Endothelial cell of umbilical vein (primary cell): ENCODE data around the gene C1QTNF8. TPM values are rescaled to one million over a fixed set of nuclear protein-coding genes. Genes with fewer than 3 reads are reported as not detected.

Source experiments
- BruUV-seq: library from RNA; stranded (reverse); fragments of 400-500 nt; replicated peaks from 2 replicates; lab custom pipeline; 2021; lab: Mats Ljungman, UMichigan
- CTCF ChIA-PET: fragments of 300-600, 350-600 bp; sonication (Branson Sonifier 250); formaldehyde crosslinking; loops from one replicate; lab custom pipeline; 2021; ENCODE audit warnings: antibody characterized with exemption, inconsistent platforms; lab: Charles Lee
- POLR2A ChIA-PET: fragments of 300-600, 350-600 bp; sonication (Branson Sonifier 250); formaldehyde crosslinking; loops from one replicate; lab custom pipeline; 2021; ENCODE audit warnings: antibody characterized with exemption, inconsistent platforms; lab: Charles Lee
- DNase-seq: peaks from one replicate; pipeline ENCODE4 v3.0.0-alpha.2; 2011; ENCODE audit warnings: low read depth, low spot score
- FAIRE-seq: peaks from 2 replicates; lab custom pipeline; 2011; peaks lifted over from hg19 to GRCh38; lab: Jason Lieb, UNC
- H2AFZ ChIP-seq: 2 replicates; pipeline ENCODE4 v1.6.0; 2012; ENCODE audit warnings: low read depth, low read length, control low read depth, inconsistent platforms
- H3K27ac ChIP-seq: 2 replicates; pipeline ENCODE4 v1.5.1; 2011; ENCODE audit warnings: low read depth, mild to moderate bottlenecking, control low read depth, low read length, moderate library complexity; ENCODE audit not compliant: insufficient read depth
- H3K27me3 ChIP-seq, 2 experiments: 2 replicates each; pipeline versions ENCODE4 v1.6.0 to v1.6.1; 2011; ENCODE audit warnings: low read length in 2 of 2, mixed read lengths in 1 of 2; ENCODE audit not compliant: control insufficient read depth in 2 of 2, insufficient read depth in 2 of 2
- H3K36me3 ChIP-seq, 2 experiments: 2 replicates in 1 of 2; 3 replicates in 1 of 2; pipeline ENCODE4 v1.5.1; 2011; ENCODE audit warnings: low read length in 2 of 2, mild to moderate bottlenecking in 1 of 2, moderate library complexity in 1 of 2; ENCODE audit not compliant: control insufficient read depth in 2 of 2, insufficient read depth in 2 of 2; ENCODE audit errors: extremely low read depth in 1 of 2
- H3K4me1 ChIP-seq: 3 replicates; pipeline ENCODE4 v1.5.1; 2011; ENCODE audit warnings: mild to moderate bottlenecking, low read length; ENCODE audit not compliant: control insufficient read depth, insufficient read depth; ENCODE audit errors: extremely low read depth
- H3K4me2 ChIP-seq: 2 replicates; pipeline ENCODE4 v1.6.1; 2011; ENCODE audit warnings: low read length, control low read depth, mixed read lengths; ENCODE audit not compliant: insufficient read depth
- H3K4me3 ChIP-seq, 3 experiments: fragments of 200-600 bp in 1 of 3; sonication (generic), shearing (Covaris generic) in 1 of 3; replicated peaks in 1 of 3; 2 replicates each; pipeline ENCODE4 v1.5.1; 2011 to 2016; ENCODE audit warnings: control low read depth in 3 of 3, low read length in 3 of 3, mild to moderate bottlenecking in 2 of 3, inconsistent platforms in 1 of 3, low read depth in 1 of 3, moderate library complexity in 1 of 3; ENCODE audit not compliant: insufficient read depth in 1 of 3
- H3K79me2 ChIP-seq: 2 replicates; pipeline ENCODE4 v1.6.0; 2012; ENCODE audit warnings: low read length, inconsistent platforms; ENCODE audit not compliant: control insufficient read depth, insufficient read depth
- H3K9ac ChIP-seq: replicated peaks from 2 replicates; pipeline ENCODE3; 2011; ENCODE audit warnings: low read length, control low read depth; ENCODE audit not compliant: insufficient read depth; ENCODE audit errors: extremely low read depth
- H3K9me1 ChIP-seq: replicated peaks from 3 replicates; pipeline ENCODE4 v1.6.0; 2011; ENCODE audit warnings: mild to moderate bottlenecking, low read length; ENCODE audit not compliant: control insufficient read depth, insufficient read depth; ENCODE audit errors: extremely low read depth
- H3K9me3 ChIP-seq: replicated peaks from 2 replicates; pipeline ENCODE4 v1.5.1; 2012; ENCODE audit warnings: low read length, inconsistent platforms; ENCODE audit not compliant: control insufficient read depth, insufficient read depth
- H4K20me1 ChIP-seq: replicated peaks from 2 replicates; pipeline ENCODE3; 2011; ENCODE audit warnings: mild to moderate bottlenecking, low read length; ENCODE audit not compliant: control insufficient read depth, insufficient read depth; ENCODE audit errors: extremely low read depth
- CTCF ChIP-seq, 2 donors: IDR thresholded peaks; 1 replicate in 1 of 2; 2 replicates in 1 of 2; pipeline ENCODE4 v1.5.1; 2011; ENCODE audit warnings: low read length in 2 of 2, mild to moderate bottlenecking in 2 of 2, moderate library complexity in 2 of 2, control low read depth in 1 of 2, inconsistent platforms in 1 of 2, low read depth in 1 of 2; ENCODE audit not compliant: insufficient read depth in 1 of 2; ENCODE audit errors: extremely low read depth in 1 of 2
- EZH2 ChIP-seq: IDR thresholded peaks from 2 replicates; pipeline ENCODE4 v1.6.1; 2012; ENCODE audit warnings: borderline replicate concordance, low read depth, mild to moderate bottlenecking, moderate library complexity, low read length, inconsistent platforms; ENCODE audit not compliant: severe bottlenecking
- FOS ChIP-seq: IDR thresholded peaks from 2 replicates; pipeline ENCODE4 v1.6.1; 2011; ENCODE audit warnings: mild to moderate bottlenecking, low read length, moderate library complexity, borderline replicate concordance; ENCODE audit not compliant: insufficient read depth
- MAX ChIP-seq: IDR thresholded peaks from 2 replicates; pipeline ENCODE4 v1.6.1; 2011; ENCODE audit not compliant: insufficient read depth, insufficient read length
- POLR2AphosphoS5 ChIP-seq: IDR thresholded peaks from 2 replicates; pipeline ENCODE4 v1.6.1; 2012; ENCODE audit warnings: low read depth, mild to moderate bottlenecking, control low read depth, low read length, moderate library complexity; ENCODE audit not compliant: insufficient read depth
- dilution Hi-C: fragments of 300-500 bp; cut with MboI; formaldehyde crosslinking; loops from one replicate; pipeline ENCODE4 v1.15.0; 2019; ENCODE audit warnings: low sequenced_read_pairs; ENCODE audit not compliant: extremely low pct_ligation_motif_present
- intact Hi-C: fragments of 100-400 bp; cut with micrococcal nuclease; formaldehyde crosslinking; loops from one replicate; pipeline ENCODE4 v1.10.0; 2022
- polyA plus RNA-seq, 4 experiments: library from polyadenylated mRNA; depleted of rRNA in 3 of 4; stranded (reverse) in 3 of 4; unstranded in 1 of 4; fragments of >200 nt; gene quantifications; 2 replicates each; pipeline versions ENCODE4 v1.2.1 to v1.2.3, GENCODE V29; 2011 to 2012; ENCODE audit warnings: missing spikeins in 1 of 4
- total RNA-seq: library from RNA; stranded (reverse); gene quantifications from 2 replicates; pipeline ENCODE4 v1.2.3, GENCODE V29; 2021

C1QTNF8 gene
- total and polyA plus RNA-seq, 2 donors (not counting 3 experiments of a cell fraction or from before 2014, with no cell fraction given) = not detected

GRCh38 chr16:1054660-1055556 lies 41.1 kb downstream of the C1QTNF8 start:
- dilution Hi-C loops = no loop called here
- POLR2A ChIA-PET = no interaction called here
- H3K27me3 ChIP-seq = no peaks in the 10 kb centered on the region
- no peaks in the 10 kb centered on the region for H3K9me3 ChIP-seq
- no peak overlapping the region for H3K9ac ChIP-seq
- H2AFZ ChIP-seq = no peak overlapping the region
- H4K20me1 ChIP-seq = no peaks in the 10 kb centered on the region
- TF ChIP-seq FOS = no peak
- TF ChIP-seq CTCF (IDR thresholded peaks at IDR 0.05; ENCODE audit: extremely low read depth in 1 of 2, insufficient read depth in 1 of 2, low read depth in 1 of 2, low read length in 2 of 2) = peak; percentile 91
- TF ChIP-seq MAX = no peak
- no peak for TF ChIP-seq EZH2
- TF ChIP-seq POLR2AphosphoS5 = no peak
- no TSS peak for BruUV-seq
- H3K4me2 ChIP-seq = no peak overlapping the region
- no peak overlapping the region for H3K4me3 ChIP-seq
- no peaks in the 10 kb centered on the region for H3K9me1 ChIP-seq
- FAIRE-seq (peak; percentile 40), DNase-seq (peak; percentile 36)
- no peaks in the 10 kb centered on the region for H3K79me2 ChIP-seq
- no peaks in the 10 kb centered on the region for H3K4me1 ChIP-seq
- intact Hi-C loops = loop anchor here (1.0 to 2.0 kb wide), 2 partner anchors 242 to 342 kb away; no protein-coding TSS in a partner anchor
- no peaks in the 10 kb centered on the region for H3K36me3 ChIP-seq
- CTCF ChIA-PET = interaction anchor here (0.6 to 5.1 kb wide), 10 partner anchors 14 to 345 kb away, joined by 3 to 57 read pairs (median 3); no protein-coding TSS in a partner anchor
- H3K27ac ChIP-seq = no peak overlapping the region
